Measurements from ENCODE around the gene TRPT1. TPM values are rescaled to one million over a fixed set of nuclear protein-coding genes. Genes with fewer than 3 reads are reported as not detected.

Gene TRPT1
- total and polyA plus RNA-seq, 9 of the 15 experiments (the other 6 are each of a cell fraction or from before 2014, with no cell fraction given) = 4.6 to 41.7 (median 23.1) TPM

DNA sequence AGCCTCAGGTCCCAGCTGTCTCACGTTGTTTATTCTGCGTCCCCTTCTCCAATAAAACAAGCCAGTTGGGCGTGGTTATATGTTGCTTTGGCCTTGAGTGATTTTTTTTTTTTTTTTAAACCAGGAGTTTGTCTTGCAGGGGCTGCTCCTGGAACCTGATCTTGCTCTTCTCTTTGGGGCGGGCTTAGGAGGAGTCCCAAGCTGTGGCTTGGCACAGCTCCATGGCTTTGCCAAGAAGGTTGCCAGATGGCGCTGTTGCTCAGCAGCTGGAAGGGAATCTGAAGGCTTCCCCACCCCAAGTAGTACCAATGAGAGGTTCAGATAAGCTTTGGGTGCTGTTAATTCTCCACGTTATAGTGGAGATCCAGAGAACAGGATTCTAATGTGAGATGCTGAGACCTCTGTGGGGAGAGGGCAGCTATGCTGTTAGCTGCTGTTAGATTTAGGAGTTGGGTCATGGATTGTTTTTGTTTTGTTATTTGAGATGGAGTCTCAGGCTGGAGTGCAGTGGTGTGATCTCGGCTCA is 21.5 kb downstream of the TRPT1 start (continued):
- TF ChIP-seq ZNF584 (CRISPR knock-in tag; IDR thresholded peaks at IDR 0.05; ENCODE audit: low read depth) (no peak), DACH1 (IDR thresholded peaks at IDR 0.05; ENCODE audit: partially characterized antibody) (no peak), ZNF24 (IDR thresholded peaks at IDR 0.05) (no peak), ZNF239 (CRISPR knock-in tag; IDR thresholded peaks at IDR 0.05) (no peak), MEIS2 (IDR thresholded peaks at IDR 0.05; ENCODE audit: partially characterized antibody) (no peak), SIN3B (IDR thresholded peaks at IDR 0.05; ENCODE audit: low read depth) (no peak), TCF3 (CRISPR knock-in tag; IDR thresholded peaks at IDR 0.05) (peak; percentile 29; the same call in 1 of the 2 replicates), NFATC3 (IDR thresholded peaks at IDR 0.05) (no peak), ZNF592 (IDR thresholded peaks at IDR 0.05) (peak; percentile 61; the same call in 1 of the 2 replicates), ELF2 (CRISPR knock-in tag; IDR thresholded peaks at IDR 0.05) (no peak), LEF1 (IDR thresholded peaks at IDR 0.05) (no peak), ZFP91 (CRISPR knock-in tag; IDR thresholded peaks at IDR 0.05) (no peak), NR2C1 (IDR thresholded peaks at IDR 0.05) (no peak), NR2C1 (tag; IDR thresholded peaks at IDR 0.05) (no peak), PHB (CRISPR knock-in tag; IDR thresholded peaks at IDR 0.05) (no peak), STAT6 (CRISPR knock-in tag; IDR thresholded peaks at IDR 0.05) (no peak), NELFE (IDR thresholded peaks at IDR 0.05; ENCODE audit: insufficient read depth, insufficient read length) (no peak)
- TF ChIP-seq, protein P1, sequence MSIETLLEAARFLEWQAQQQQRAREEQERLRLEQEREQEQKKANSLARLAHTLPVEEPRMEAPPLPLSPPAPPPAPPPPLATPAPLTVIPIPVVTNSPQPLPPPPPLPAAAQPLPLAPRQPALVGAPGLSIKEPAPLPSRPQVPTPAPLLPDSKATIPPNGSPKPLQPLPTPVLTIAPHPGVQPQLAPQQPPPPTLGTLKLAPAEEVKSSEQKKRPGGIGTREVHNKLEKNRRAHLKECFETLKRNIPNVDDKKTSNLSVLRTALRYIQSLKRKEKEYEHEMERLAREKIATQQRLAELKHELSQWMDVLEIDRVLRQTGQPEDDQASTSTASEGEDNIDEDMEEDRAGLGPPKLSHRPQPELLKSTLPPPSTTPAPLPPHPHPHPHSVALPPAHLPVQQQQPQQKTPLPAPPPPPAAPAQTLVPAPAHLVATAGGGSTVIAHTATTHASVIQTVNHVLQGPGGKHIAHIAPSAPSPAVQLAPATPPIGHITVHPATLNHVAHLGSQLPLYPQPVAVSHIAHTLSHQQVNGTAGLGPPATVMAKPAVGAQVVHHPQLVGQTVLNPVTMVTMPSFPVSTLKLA (conservative IDR thresholded peaks at IDR 0.05) = peak in 1 of 2 experiments; percentile 52; a peak in 1 of 4 replicates
- TF ChIP-seq, protein P2, sequence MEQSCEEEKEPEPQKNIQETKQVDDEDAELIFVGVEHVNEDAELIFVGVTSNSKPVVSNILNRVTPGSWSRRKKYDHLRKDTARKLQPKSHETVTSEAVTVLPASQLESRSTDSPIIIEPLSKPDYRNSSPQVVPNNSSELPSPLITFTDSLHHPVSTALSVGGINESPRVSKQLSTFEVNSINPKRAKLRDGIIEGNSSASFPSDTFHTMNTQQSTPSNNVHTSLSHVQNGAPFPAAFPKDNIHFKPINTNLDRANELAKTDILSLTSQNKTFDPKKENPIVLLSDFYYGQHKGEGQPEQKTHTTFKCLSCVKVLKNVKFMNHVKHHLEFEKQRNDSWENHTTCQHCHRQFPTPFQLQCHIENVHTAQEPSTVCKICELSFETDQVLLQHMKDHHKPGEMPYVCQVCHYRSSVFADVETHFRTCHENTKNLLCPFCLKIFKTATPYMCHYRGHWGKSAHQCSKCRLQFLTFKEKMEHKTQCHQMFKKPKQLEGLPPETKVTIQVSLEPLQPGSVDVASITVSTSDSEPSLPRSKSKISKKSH (CRISPR knock-in tag; IDR thresholded peaks at IDR 0.05) = no peak
